CD14-positive monocyte (primary cell): ENCODE measurements around the gene MVB12B. TPM values are rescaled to one million over a fixed set of nuclear protein-coding genes. Genes with fewer than 3 reads are reported as not detected.

ENCODE experiments used
- DNase-seq, 3 donors: peaks; one replicate each; pipeline ENCODE4 v3.0.0-alpha.2; 2011 to 2022
- H2AFZ ChIP-seq: 2 replicates; pipeline ENCODE4 v1.6.0; 2012; ENCODE audit warnings: mild to moderate bottlenecking, low read depth, low read length, inconsistent platforms; ENCODE audit not compliant: insufficient read depth, poor library complexity, severe bottlenecking
- H3K27ac ChIP-seq, 2 donors: 1 replicate in 1 of 2; 2 replicates in 1 of 2; pipeline ENCODE4 v1.5.1; 2012 to 2013; ENCODE audit warnings: low read length in 2 of 2, control low read depth in 1 of 2, inconsistent platforms in 1 of 2, low read depth in 1 of 2, mild to moderate bottlenecking in 1 of 2
- H3K27me3 ChIP-seq, 2 donors: one replicate each; pipeline versions ENCODE4 v1.6.0 to v1.6.1; 2011 to 2013; ENCODE audit warnings: low read length in 2 of 2; ENCODE audit not compliant: control insufficient read depth in 2 of 2, insufficient read depth in 2 of 2
- H3K36me3 ChIP-seq, 2 donors: replicated peaks in 1 of 2; 1 replicate in 1 of 2; 2 replicates in 1 of 2; pipeline versions ENCODE4 v1.5.1 to v1.6.1; 2012 to 2013; ENCODE audit warnings: low read length in 2 of 2, control low read depth in 1 of 2, inconsistent platforms in 1 of 2, mild to moderate bottlenecking in 1 of 2; ENCODE audit not compliant: insufficient read depth in 2 of 2, control insufficient read depth in 1 of 2
- H3K4me1 ChIP-seq, 2 donors: 1 replicate in 1 of 2; 2 replicates in 1 of 2; pipeline versions ENCODE4 v1.5.1 to v1.6.1; 2012 to 2013; ENCODE audit warnings: low read length in 2 of 2, control low read depth in 1 of 2, inconsistent platforms in 1 of 2, mild to moderate bottlenecking in 1 of 2, moderate library complexity in 1 of 2; ENCODE audit not compliant: insufficient read depth in 2 of 2, control insufficient read depth in 1 of 2
- H3K4me2 ChIP-seq: replicated peaks from 2 replicates; pipeline ENCODE3; 2012; ENCODE audit warnings: low read length, moderate library complexity, mild to moderate bottlenecking; ENCODE audit not compliant: poor library complexity, severe bottlenecking; ENCODE audit errors: extremely low read depth
- H3K4me3 ChIP-seq, 3 experiments: fragments of 200-600 bp in 1 of 3; sonication (generic) in 1 of 3; replicated peaks in 1 of 3; 1 replicate in 2 of 3; 2 replicates in 1 of 3; pipeline ENCODE4 v1.5.1; 2011 to 2013; ENCODE audit warnings: low read length in 3 of 3, mild to moderate bottlenecking in 3 of 3, control low read depth in 2 of 3, low read depth in 2 of 3, inconsistent platforms in 1 of 3, moderate library complexity in 1 of 3
- H3K79me2 ChIP-seq: 2 replicates; pipeline ENCODE4 v1.6.0; 2012; ENCODE audit warnings: mild to moderate bottlenecking, control low read depth, inconsistent platforms, low read length, moderate library complexity; ENCODE audit not compliant: insufficient read depth
- H3K9ac ChIP-seq: 2 replicates; pipeline ENCODE4 v1.6.0; 2017; ENCODE audit warnings: low read length, mild to moderate bottlenecking; ENCODE audit not compliant: insufficient read depth, poor library complexity, severe bottlenecking
- H3K9me3 ChIP-seq, 2 donors: replicated peaks in 1 of 2; 1 replicate in 1 of 2; 2 replicates in 1 of 2; pipeline versions ENCODE4 v1.5.1 to v1.6.1; 2012 to 2013; ENCODE audit warnings: low read length in 2 of 2, control low read depth in 1 of 2; ENCODE audit not compliant: control insufficient read depth in 1 of 2, insufficient read depth in 1 of 2
- H4K20me1 ChIP-seq: 2 replicates; pipeline ENCODE4 v1.6.0; 2012; ENCODE audit warnings: mild to moderate bottlenecking, low read length, control low read depth, moderate library complexity; ENCODE audit not compliant: insufficient read depth
- H3K27ac Mint-ChIP-seq, 7 donors: one replicate each; pipeline ENCODE4 v1.8.0; 2020; ENCODE audit warnings: mild to moderate bottlenecking in 7 of 7, mixed read lengths in 7 of 7, moderate library complexity in 6 of 7, inconsistent platforms in 2 of 7
- H3K27me3 Mint-ChIP-seq, 3 donors: one replicate each; pipeline ENCODE4 v1.8.0; 2021 to 2022; ENCODE audit warnings: low read depth in 3 of 3, mild to moderate bottlenecking in 3 of 3, mixed read lengths in 3 of 3, moderate library complexity in 3 of 3, inconsistent platforms in 1 of 3
- H3K36me3 Mint-ChIP-seq, 2 donors: one replicate each; pipeline ENCODE4 v1.8.0; 2020; ENCODE audit warnings: mixed read lengths in 2 of 2, inconsistent platforms in 1 of 2, mild to moderate bottlenecking in 1 of 2
- H3K4me1 Mint-ChIP-seq: one replicate; pipeline ENCODE4 v1.8.0; 2020; ENCODE audit warnings: mild to moderate bottlenecking, mixed read lengths
- H3K4me3 Mint-ChIP-seq, 2 donors: one replicate each; pipeline ENCODE4 v1.8.0; 2020; ENCODE audit warnings: mild to moderate bottlenecking in 2 of 2, mixed read lengths in 2 of 2, moderate library complexity in 1 of 2
- H3K9me3 Mint-ChIP-seq, 7 donors: one replicate each; pipeline ENCODE4 v1.8.0; 2020 to 2022; ENCODE audit warnings: mixed read lengths in 7 of 7, mild to moderate bottlenecking in 6 of 7, moderate library complexity in 6 of 7, inconsistent platforms in 2 of 7
- CTCF ChIP-seq: fragments of 200-600 bp; IDR thresholded peaks from one replicate; pipeline ENCODE4 v1.8.0; 2022; ENCODE audit warnings: antibody characterized with exemption, mild to moderate bottlenecking
- WGBS: methylation state at CpG from one replicate; pipeline ENCODE4 v1.1.5; 2013; ENCODE audit warnings: missing lambda C conversion rate; ENCODE audit not compliant: insufficient coverage; 5-methylcytosine and 5-hydroxymethylcytosine counted together
- intact Hi-C, 2 donors: fragments of 100-400 bp; cut with micrococcal nuclease; formaldehyde crosslinking; loops; one replicate each; pipeline versions ENCODE4 v1.15.0 to v1.15.1; 2023
- polyA plus RNA-seq, 3 donors: library from polyadenylated mRNA; depleted of rRNA in 1 of 3; unstranded in 2 of 3; stranded (reverse) in 1 of 3; fragments of 300-500 nt in 2 of 3; fragments of >200 nt in 1 of 3; fragmentation: Illumina TruSeq in 2 of 3; gene quantifications; 1 replicate in 2 of 3; 2 replicates in 1 of 3; pipeline ENCODE4 v1.2.3, GENCODE V29; 2012 to 2021

Gene MVB12B
- polyA plus RNA-seq, 3 donors = 2.8 to 8.1 (median 3.5) TPM

GRCh38 chr9:126496781-126497659 is 170.4 kb downstream of the MVB12B start:
- 62% methylated on average over 13 of the region's 15 CpGs for WGBS
- Histone ChIP-seq H3K4me3 (no peak overlapping the region), H3K9ac (peak overlapping the region; percentile 15), H3K27ac (no peak overlapping the region), H3K79me2 (no peaks in the 10 kb centered on the region), H3K36me3 (peaks cover 0 to 7% of the 10 kb centered on the region in 2 donors), H3K27me3 (peaks cover 0 to 15% of the 10 kb centered on the region in 2 donors), H3K4me2 (no peak overlapping the region), H3K4me1 (peaks cover 31 to 44% of the 10 kb centered on the region in 2 donors), H3K9me3 (no peaks in the 10 kb centered on the region), H2AFZ (no peak overlapping the region), H4K20me1 (peaks cover 20% of the 10 kb centered on the region)
- Mint-ChIP-seq H3K27ac (peak overlapping the region in 1 of 7 donors; percentile 88), H3K4me1 (peaks cover 37% of the 10 kb centered on the region), H3K4me3 (no peak overlapping the region), H3K36me3 (peaks cover 14 to 31% of the 10 kb centered on the region in 2 donors), H3K27me3 (peaks cover 13 to 19% (median 16%) of the 10 kb centered on the region in 3 donors), H3K9me3 (no peaks in the 10 kb centered on the region)
- intact Hi-C loops = loop anchor here in 1 of 2 donors (5.0 to 10.0 kb wide), 2 partner anchors 85 to 1092 kb away; no protein-coding TSS in a partner anchor
- no peak for DNase-seq
- TF ChIP-seq CTCF = no peak

GRCh38 chr9:126497660-126498275 is 171.1 kb downstream of the MVB12B start:
- H3K27me3 Mint-ChIP-seq = peaks cover 13 to 19% (median 16%) of the 10 kb centered on the region in 3 donors
- Histone ChIP-seq H3K4me3 (no peak overlapping the region), H3K9ac (peak overlapping the region; percentile 15), H3K4me1 (peaks cover 31 to 44% of the 10 kb centered on the region in 2 donors), H3K27me3 (peaks cover 0 to 15% of the 10 kb centered on the region in 2 donors), H3K79me2 (no peaks in the 10 kb centered on the region), H3K4me2 (no peak overlapping the region), H2AFZ (no peak overlapping the region), H3K36me3 (peaks cover 0 to 7% of the 10 kb centered on the region in 2 donors), H3K9me3 (no peaks in the 10 kb centered on the region), H3K27ac (no peak overlapping the region), H4K20me1 (peaks cover 20% of the 10 kb centered on the region)
- DNase-seq = peak in 2 of 3 donors; percentile 8 to 40
- peak overlapping the region in 2 of 7 donors; percentile 60 to 72 for H3K27ac Mint-ChIP-seq
- H3K36me3 Mint-ChIP-seq = peaks cover 12 to 29% of the 10 kb centered on the region in 2 donors
- 17% methylated on average over 16 of the region's 21 CpGs for WGBS
- intact Hi-C loops = loop anchor here in 1 of 2 donors (5.0 to 10.0 kb wide), 2 partner anchors 85 to 1093 kb away; no protein-coding TSS in a partner anchor
- H3K4me3 Mint-ChIP-seq = peak overlapping the region in 1 of 2 donors; percentile 11
- TF ChIP-seq CTCF = no peak
- no peaks in the 10 kb centered on the region for H3K9me3 Mint-ChIP-seq
- H3K4me1 Mint-ChIP-seq = peaks cover 37% of the 10 kb centered on the region
